ENCODE results near the gene ANKRD13B. TPM values are rescaled to one million over a fixed set of nuclear protein-coding genes. Genes with fewer than 3 reads are reported as not detected.

Gene ANKRD13B
- total RNA-seq, 4 donors from 2014 or later, result 19.0 to 50.1 (median 26.4) TPM

DNA sequence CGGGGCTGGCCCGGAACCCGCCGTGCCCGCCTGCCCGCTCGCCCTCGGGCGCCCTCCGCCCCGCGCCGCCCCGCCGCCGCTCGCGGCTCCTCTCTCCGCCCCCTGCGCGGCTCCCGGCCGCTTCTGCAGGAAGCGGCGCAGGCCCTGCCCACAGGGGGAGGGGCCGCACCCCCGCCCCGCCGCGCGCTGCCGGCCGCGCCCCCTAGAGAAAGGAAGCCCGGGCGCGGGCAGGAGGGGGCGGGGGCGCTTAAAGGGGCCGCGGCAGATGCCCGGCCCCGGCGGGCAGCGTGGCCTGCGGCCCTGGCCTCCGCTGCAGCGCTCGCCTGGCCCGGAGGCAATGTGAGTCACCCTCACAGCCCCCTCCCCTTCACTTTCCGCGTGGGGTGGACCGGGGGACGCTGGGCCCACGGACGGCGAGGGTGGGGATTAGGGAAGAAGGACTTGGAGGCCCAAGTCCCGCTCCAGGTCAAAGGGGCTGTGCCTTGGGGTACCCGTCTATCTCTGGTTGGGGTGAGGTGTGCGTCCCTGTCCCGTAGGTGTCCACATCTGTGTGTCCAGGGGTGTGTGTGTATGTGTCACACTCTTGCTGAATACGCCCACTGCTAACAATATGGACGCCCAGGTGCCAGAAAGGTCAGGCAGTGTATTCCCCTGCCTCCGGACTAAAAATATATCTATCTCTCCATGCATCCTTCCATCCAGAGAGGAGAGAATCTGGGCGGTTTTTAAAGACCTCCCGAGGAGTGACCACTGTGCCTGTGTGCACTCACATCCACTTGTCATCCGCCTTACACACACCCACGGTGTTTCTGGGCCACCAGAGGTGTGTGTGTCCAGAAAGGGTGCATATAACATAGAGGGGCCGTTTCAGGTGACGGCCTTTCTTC is 3.2 kb upstream of the ANKRD13B start, which contains the start of gene GIT1:
Gene GIT1, minus strand, starts transcription at position 125 of the 887 bp plus-strand sequence. CDS start 270 bp downstream, outside the sequence.
- Histone ChIP-seq H3K4me1 (peaks cover 0 to 84% (median 67%) of the 10 kb centered on the region in 4 donors), H3K9me3 (no peaks in the 10 kb centered on the region), H3K27ac (peak within 1 kb of the TSS; percentile 84 to 97 (median 92)), H3K27me3 (no peaks in the 10 kb centered on the region), H3K4me3 (peak within 1 kb of the TSS; percentile 81 to 97 (median 92)), H3K36me3 (no peaks in the 10 kb centered on the region)
- peak; percentile 87 for TF ChIP-seq POLR2A (IDR thresholded peaks at IDR 0.05)
- TF ChIP-seq, protein P1, sequence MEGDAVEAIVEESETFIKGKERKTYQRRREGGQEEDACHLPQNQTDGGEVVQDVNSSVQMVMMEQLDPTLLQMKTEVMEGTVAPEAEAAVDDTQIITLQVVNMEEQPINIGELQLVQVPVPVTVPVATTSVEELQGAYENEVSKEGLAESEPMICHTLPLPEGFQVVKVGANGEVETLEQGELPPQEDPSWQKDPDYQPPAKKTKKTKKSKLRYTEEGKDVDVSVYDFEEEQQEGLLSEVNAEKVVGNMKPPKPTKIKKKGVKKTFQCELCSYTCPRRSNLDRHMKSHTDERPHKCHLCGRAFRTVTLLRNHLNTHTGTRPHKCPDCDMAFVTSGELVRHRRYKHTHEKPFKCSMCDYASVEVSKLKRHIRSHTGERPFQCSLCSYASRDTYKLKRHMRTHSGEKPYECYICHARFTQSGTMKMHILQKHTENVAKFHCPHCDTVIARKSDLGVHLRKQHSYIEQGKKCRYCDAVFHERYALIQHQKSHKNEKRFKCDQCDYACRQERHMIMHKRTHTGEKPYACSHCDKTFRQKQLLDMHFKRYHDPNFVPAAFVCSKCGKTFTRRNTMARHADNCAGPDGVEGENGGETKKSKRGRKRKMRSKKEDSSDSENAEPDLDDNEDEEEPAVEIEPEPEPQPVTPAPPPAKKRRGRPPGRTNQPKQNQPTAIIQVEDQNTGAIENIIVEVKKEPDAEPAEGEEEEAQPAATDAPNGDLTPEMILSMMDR (IDR thresholded peaks at IDR 0.05), result peak in 3 of 5 experiments; percentile 15 to 60 (median 15)
- TF ChIP-seq EP300 (IDR thresholded peaks at IDR 0.05), result peak in 1 of 2 donors; percentile 31
- peak; percentile 69 to 77 for DNase-seq (ENCODE audit: low spot score in 2 of 2)
- WGBS, 2 donors, result 2 to 9% methylated on average over 19 to 42 of the region's 70 CpGs

DNA sequence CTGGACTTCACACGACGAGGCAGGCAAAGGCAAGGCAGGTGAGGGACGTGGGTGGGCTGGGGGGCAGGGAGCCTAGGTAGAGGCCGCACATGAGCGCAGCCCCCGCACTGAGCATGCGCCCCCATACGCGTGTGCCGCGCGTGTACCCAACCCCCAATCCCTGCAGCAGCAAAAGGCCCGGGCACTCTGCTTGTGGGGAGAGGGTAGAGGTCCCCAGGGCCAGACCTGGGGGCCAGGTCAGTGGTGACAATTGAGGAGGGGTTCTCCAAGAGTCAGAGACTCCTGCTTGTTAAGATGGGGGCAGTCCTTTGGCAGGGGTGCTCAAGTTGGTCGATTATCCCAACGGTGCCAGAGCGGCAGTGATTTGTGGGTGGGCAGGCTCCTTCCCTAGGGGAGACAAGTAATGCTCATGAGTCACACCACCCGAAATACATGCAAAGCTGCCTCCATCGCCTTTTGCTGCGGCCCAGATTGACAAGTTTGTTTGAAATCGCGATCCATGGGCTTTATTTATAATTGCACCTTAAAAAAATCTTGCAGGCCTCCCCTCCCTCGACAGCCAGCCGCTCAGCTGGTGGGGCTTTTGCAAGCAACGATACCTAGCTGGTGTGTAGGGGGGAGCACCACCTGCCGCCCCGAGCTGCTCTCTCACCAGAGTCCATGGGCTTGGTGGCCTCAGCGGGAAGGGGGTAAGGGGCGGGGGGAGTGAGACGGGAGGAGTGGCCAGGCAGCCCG is 2.4 kb upstream of the ANKRD13B start:
- Histone ChIP-seq H3K9me3 (no peaks in the 10 kb centered on the region), H3K4me1 (peaks cover 0 to 84% (median 64%) of the 10 kb centered on the region in 4 donors), H3K4me3 (peak overlapping the region; percentile 39 to 96 (median 56)), H3K27ac (peak overlapping the region; percentile 72 to 97 (median 92)), H3K27me3 (no peaks in the 10 kb centered on the region), H3K36me3 (no peaks in the 10 kb centered on the region)
- TF ChIP-seq, protein P1 (IDR thresholded peaks at IDR 0.05), result no peak
- TF ChIP-seq POLR2A (IDR thresholded peaks at IDR 0.05), result no peak
- no peak for TF ChIP-seq EP300 (IDR thresholded peaks at IDR 0.05)
- WGBS, 2 donors, result 9 to 10% methylated on average over 20 to 30 of the region's 30 CpGs
- DNase-seq (ENCODE audit: low spot score in 2 of 2), result no peak

DNA sequence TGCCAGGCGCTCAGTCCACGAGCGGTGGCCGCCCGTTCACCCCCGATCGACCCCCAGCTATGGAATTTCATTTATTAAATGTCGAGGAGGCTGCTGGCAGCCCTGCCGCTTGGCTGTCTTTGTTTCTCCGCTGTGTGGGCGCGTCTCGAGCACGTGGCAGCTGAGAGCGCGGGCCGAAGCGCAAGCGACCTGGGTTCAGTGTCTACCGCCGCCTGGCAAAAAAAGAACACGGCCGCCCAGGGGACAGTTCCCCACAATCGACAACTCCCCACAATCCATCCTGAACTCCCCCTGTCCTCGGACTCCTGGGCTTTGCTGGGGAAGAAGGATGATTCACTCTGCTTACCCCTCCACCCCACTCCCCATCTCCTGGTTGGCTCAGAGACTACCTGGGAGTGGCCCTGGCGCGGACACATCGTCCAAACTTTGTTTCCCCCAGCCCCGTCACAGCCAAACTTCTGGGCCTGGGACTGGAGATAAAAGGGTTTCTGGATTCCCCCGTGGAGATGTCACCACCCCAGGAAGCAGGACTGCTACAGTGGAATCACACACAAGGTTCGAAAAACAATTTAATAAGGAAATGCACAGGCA is 1.7 kb upstream of the ANKRD13B start:
- peak overlapping the region; percentile 72 to 97 (median 92) for H3K27ac ChIP-seq
- 0 to 1% methylated on average over 27 to 31 of the region's 31 CpGs for WGBS, 2 donors

DNA sequence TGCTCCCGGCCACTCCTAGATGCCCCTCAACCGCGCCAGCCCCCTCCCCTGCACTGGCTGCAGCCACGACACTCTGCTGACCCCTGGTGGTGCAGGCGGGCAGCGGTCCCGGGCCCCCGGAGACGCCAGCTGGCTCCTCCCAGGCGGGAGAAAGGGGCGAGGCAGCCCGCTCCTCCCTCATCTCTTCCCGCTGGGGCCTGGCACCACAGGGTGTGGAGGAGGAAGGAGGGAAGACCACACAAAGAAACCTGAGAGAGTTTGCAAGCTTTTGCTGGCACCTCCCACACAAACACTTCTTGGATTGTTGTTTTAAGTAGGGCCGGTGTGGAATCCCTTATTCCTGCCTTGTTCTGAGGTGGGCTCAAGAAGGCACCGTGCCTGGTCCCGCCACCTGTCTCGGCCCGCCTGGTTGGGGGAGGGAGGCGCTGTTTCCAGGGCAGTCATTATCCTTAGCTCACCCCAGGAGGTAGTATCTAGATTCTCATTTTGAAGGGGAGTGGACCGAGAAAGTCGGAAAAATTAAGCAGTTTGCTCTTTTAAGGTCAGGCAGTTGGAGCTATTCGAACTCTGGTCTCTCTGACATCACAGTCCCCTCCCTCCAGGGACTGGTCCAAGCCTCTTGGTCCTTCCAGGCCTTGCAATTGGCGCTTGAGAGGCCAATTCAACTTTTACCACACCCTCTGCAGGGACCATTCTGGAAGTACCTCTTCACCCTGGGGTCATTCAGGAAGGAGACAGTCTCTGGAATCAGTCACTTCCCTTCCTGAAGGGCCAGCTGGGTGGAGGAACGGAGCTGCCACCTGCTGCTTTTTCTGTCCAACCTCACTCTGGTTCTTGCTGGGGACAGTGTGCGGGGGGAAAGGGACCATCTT is 959 bp upstream of the ANKRD13B start:
- Histone ChIP-seq H3K4me1 (peaks cover 0 to 84% (median 60%) of the 10 kb centered on the region in 4 donors), H3K9me3 (no peaks in the 10 kb centered on the region), H3K36me3 (no peaks in the 10 kb centered on the region), H3K4me3 (peak overlapping the region; percentile 39 to 96 (median 56)), H3K27ac (peak overlapping the region; percentile 72 to 97 (median 92)), H3K27me3 (no peaks in the 10 kb centered on the region)
- WGBS, 2 donors, result 8 to 13% methylated on average over 25 of the region's 25 CpGs
- TF ChIP-seq EP300 (IDR thresholded peaks at IDR 0.05) (peak in 1 of 2 donors; percentile 34), POLR2A (IDR thresholded peaks at IDR 0.05) (no peak)
- TF ChIP-seq, protein P1 (IDR thresholded peaks at IDR 0.05), result peak; percentile 95 to 98 (median 97)
- DNase-seq (ENCODE audit: low spot score in 2 of 2), result peak; percentile 77 to 85

More for the DNA sequence above, 1.7 kb upstream of the ANKRD13B start:
- no peaks in the 10 kb centered on the region for H3K9me3 ChIP-seq
- H3K4me3 ChIP-seq, result peak overlapping the region; percentile 39 to 96 (median 56)
- H3K27me3 ChIP-seq, result no peaks in the 10 kb centered on the region
- peak in 1 of 2 donors; percentile 52 for DNase-seq (ENCODE audit: low spot score in 2 of 2)
- no peaks in the 10 kb centered on the region for H3K36me3 ChIP-seq
- peaks cover 0 to 84% (median 60%) of the 10 kb centered on the region in 4 donors for H3K4me1 ChIP-seq
- peak in 1 of 2 donors; percentile 67 for TF ChIP-seq EP300 (IDR thresholded peaks at IDR 0.05)
- TF ChIP-seq POLR2A (IDR thresholded peaks at IDR 0.05), result no peak

All from tibial nerve (tissue), 4 donors.